Suppressor macrophage treated with lipopolysaccharide for 4 hours (primary cell): ENCODE data around the gene GNRH2.
"Not testable (repeated sequence)": the region's sequence is repeated elsewhere in the genome, so short reads cannot be mapped to it uniquely, and the experiment has no call there.

Experiments used
- DNase-seq: peaks from one replicate; pipeline ENCODE4 v3.0.0-alpha.2; 2020

The GNRH2 gene

GRCh38 chr20:3044336-3044965 lies 1.0 kb downstream of the GNRH2 start:
- DNase-seq, result no peak

DNA sequence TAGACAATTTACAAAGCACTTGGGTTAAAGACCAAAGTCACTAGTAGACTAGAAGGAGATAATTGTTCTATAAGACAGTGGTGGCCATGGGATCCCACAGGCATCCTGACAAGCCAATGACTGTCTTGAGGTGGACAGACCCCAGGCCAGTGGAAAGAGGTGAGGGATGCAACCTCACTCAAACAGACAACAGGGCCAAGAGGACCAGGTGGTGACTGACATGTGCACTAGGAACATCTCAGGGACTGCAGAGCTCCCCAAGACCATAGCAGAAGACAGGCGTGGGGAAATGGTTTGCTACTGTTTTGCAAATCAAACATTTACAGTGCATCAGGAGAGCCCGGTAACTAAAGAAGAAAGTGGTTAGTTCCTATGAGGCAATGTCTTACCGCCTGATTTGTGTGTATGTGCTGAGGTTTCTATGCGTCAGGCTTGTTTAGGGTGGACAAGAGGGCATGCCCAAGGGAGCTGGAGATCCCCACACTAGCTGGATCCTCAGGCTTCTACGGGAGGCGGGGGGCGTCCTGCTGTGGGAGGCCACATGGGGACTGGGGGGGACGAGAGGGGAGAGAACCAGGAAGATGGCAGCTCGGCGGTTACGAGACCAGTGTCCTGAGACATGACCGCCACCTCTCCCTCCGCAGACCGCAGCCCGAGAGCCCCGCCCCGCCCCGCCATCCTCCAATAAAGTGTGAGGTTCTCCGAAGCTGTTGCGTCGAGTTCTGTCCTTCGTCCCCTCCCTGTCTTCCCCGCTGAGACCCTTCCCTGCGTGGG lies 1.8 kb downstream of the GNRH2 start:
- peak; percentile 78 for DNase-seq

DNA sequence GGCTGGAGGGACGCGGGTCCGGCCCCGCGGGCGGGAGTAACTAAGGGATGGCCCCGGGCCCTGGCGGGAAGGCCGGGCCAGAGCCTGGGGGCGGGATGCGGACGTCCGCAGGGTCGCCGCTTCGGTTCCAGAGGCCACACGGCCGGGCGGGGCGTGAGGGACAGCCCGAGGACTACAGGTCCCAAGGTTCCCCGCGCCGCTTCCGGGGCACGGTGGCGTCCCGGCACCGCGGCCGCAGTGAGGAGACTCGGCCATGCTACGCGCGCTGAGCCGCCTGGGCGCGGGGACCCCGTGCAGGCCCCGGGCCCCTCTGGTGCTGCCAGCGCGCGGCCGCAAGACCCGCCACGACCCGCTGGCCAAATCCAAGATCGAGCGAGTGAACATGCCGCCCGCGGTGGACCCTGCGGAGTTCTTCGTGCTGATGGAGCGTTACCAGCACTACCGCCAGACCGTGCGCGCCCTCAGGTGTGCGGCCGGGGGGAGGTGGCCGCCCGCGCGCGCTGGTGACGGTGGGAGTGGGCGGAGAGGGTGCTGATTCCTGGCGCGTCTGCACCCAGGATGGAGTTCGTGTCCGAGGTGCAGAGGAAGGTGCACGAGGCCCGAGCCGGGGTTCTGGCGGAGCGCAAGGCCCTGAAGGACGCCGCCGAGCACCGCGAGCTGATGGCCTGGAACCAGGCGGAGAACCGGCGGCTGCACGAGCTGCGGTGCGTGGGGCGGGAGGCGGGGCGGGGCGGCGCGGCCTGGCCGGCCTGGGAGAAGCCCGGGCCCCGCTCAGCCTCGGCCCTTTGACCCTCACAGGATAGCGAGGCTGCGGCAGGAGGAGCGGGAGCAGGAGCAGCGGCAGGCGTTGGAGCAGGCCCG lies 2.6 kb downstream of the GNRH2 start, which contains the start of gene MRPS26:
TSS of gene MRPS26 (plus strand) at position 237 of the 861 bp plus-strand sequence. CDS start at position 254, 17 bp downstream.
- DNase-seq, result peak; percentile 91

DNA sequence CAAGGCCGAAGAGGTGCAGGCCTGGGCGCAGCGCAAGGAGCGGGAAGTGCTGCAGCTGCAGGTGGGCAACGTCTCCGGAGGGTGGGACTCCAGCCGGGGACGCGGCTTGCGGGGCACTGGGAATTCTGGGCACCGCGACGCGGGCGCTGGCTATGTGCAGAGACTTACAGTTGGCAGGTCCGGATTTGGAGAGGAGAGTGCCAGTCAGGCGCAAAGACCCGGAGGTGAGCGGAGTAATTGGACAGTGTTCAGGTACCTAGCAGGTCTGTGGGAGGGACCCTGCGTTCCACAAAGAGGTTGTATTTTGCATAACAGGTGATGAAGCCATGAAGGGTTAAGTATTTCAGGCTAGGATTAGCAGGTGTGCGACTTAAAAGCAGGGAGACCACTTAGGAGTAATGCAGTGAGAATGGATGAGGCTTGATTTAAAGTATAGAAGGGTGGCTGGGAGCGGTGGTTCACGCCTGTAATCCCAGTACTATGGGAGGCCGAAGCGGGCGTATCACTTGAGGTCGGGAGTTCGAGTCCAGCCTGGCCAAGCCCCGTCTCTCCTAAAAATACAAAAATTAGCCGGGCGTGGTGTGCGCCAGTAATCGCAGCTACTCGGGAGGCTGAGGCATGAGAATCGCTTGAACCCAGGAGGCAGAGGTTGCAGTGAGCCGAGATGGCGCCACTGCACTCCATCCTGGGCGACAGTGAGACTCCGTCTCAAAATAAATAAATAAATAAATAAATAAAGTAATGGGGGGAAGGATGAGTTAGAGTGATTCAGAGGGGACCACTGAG lies 3.4 kb downstream of the GNRH2 start:
- DNase-seq, result no peak

GRCh38 chr20:3047486-3048419 lies 4.3 kb downstream of the GNRH2 start:
- no peak for DNase-seq

DNA sequence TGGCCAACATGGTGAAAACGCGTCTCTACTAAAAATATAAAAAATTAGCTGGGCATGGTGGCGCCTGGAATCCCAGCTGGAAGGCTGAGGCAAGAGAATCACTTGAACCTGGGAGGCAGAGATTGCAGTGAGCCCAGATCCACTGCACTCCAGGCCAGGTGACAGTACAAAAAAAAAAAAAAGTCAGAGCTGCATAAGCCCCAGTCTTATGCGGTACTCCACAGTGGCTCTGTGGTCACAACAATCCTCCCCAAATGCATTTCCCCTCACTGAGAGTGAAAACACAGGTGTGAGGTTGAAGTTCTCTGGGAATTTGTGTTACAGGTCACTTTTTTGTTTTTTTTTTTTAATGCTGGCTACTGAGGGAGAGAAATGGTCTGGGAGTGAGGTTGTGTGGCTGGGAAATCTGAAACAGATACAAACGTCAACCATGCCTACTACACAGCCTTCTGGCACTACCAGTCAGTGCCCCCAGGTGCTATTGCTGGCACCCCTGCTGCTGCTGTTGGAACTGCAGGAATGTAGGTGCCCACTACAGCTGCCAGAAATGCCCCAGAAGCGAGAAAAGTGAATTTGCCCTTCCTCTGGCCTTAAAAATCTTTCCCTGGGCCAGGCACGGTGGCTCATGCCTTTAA lies 8.1 kb downstream of the GNRH2 start:
- DNase-seq, result no peak

DNA sequence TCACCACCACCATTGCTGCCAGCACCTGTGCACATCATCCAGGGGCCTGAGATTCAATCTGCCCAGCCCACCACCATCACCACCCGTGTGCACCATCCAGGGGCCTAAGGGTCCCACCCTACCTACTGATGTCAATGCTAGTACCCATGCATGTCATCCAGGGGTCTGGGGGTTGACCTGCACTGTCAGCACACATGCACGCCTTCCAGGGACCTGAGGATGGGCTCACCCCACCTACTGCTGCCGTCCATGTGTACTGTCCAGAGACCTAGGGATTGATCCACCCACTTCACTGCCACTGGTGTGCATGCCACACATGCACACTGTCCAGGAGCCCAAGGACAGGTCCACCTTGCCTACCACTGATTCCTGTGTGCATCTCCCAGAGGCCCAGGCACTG lies 16.1 kb downstream of the GNRH2 start:
- DNase-seq, result no peak

DNA sequence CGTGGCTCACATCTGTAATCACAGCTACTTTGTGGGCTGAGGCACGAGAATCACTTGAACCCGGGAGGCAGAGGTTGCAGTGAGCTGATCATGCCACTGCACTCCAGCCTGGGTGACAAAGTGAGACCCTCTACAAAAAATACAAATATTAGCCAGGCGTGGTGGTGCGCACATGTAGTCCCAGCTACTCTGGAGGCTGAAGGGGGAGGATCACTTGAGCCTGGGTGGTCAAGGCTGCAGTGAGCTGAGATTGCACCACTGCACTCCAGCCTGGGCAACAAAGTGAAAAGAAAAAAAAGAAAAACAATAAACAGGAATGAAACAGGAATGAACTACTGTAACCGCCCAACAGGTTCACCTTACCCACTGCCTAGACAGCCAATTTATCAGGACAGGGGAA lies 20.7 kb downstream of the GNRH2 start:
- not testable (repeated sequence) for DNase-seq

DNA sequence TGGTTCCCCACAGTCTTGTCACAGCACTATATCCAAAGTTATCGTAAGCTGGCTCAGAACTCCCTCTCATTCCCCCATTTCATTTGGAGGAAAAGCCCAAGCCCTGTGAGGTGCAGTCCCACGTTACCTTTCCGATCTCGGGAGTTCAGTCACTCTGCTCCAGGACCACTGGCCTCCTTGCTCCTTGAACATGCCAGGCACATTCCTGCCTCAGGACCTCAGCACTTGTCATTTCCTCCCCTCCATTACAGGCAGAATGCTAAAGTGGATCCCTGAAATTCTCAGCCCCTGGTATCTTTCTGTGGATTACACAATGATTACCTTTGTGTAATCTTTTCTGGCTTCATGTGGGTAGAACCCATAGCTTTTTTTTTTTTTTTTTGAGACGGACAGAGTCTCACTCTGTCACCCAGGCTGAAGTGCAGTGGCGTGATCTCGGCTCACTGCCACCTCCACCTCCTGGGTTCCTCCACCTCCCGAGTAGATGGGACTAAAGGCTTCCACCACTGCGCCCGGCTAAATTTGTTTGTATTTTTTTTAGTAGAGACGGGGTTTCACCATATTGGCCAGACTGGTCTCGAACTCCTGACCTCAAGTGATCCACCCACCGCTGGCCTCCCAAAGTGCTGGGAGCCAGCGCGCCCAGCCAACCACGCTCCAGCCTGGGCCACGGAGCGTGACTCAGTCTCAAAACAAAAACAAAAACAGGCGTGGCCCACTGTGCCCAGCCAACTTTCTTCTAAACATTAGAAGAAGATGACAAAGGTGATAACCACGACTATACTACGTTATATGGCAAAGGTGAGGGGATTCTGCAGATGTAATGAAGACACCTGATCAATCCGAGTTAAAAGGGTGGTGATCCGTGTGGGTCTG lies 24.0 kb downstream of the GNRH2 start:
- DNase-seq, result no peak

DNA sequence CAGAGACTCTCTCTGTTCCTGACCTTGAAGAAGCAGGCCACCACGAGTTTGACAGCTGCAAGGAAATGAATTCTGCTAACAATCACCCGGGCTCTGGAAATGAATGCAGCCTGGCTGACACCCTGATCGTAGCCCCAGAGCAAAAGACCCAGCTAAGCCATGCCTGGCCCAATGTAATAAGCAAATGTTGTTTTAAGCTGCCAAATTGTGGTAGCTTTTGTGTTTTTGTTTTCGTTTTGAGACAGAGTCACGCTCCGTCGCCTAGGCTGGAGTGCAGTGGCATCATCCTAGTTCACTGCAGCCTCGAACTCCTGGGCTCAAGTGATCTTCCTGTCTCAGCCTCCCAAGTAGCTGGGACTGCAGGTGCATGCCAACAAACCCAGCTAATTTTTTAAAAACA lies 24.7 kb downstream of the GNRH2 start:
- no peak for DNase-seq

DNA sequence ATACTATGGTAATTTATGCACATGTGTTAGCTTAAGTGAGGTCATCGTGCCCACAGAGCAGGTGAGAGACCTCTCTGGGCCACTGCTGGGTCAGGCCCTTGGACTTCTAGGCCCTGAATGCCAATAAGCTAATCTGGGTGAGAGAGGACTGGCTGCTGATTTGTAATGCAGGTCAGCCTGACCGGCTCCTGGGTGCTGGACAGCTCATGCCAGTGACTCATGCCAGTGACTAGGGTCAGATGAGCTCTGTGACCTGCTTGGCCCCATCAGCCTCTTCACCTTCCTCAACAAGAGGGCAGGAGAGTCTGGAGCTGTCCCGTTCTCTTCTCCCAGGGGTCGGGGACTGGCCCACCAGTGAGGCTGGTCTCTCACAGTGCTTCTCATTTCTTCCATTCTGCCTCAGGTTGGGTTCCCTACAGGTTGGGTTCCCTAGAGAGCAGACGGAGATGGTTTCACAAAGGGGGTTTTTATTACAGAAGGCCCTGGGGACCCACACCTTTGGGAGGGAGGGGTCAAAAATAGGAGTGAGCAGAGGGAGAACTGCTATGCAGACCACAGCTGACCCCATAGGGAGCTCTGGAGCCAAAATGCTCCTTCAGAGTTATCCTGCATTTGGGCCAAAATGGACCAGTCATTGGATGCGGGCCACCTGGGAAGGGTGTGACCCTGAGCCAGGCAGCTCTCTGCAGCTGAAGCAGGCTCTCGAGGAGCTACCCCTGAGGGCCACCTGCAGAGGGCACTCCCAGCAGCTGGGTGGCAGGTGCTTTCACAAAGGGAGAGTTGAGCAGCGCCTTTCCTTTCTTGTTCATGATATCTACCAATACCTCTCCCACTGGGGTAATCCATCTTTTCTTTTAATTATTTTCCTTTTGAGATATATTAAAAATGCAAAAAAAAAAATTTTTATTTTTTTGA lies 25.8 kb downstream of the GNRH2 start:
- peak; percentile 35 for DNase-seq

DNA sequence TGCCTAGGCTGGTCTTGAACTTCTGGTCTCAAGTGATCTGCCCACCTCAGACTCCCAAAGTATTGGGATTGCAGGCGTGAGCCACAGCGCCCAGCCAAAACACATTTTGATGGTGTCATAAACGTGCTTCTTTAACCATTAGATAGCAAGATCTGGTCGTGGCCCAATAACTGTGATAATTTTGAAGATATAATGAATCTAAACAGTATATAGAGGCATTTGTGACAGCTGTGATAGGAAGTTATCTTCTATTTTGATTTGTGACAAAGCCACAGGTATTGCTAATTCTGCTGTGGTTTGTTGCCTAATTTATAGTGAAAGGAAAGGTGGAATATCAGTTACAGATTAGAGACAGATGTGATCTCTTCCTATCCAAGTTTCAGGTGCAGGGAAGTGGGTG lies 27.3 kb downstream of the GNRH2 start:
- no peak for DNase-seq

DNA sequence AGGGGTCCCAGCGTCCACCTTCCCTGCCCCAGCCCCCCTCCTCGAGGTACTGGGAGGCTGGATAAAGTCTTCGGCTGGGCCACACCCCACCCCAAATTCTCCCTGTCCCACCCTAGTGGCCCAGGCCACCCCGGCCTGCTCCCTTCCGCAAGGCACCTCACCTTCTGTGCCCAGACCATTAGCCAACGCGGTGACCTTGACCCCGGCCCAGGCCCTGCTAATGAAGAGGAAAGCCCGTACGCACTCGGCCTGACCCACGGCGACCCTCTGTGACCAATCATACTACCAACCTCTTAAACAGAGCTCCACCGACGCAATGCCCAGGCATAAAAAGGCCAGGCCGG lies 27.8 kb downstream of the GNRH2 start:
- DNase-seq, result no peak

DNA sequence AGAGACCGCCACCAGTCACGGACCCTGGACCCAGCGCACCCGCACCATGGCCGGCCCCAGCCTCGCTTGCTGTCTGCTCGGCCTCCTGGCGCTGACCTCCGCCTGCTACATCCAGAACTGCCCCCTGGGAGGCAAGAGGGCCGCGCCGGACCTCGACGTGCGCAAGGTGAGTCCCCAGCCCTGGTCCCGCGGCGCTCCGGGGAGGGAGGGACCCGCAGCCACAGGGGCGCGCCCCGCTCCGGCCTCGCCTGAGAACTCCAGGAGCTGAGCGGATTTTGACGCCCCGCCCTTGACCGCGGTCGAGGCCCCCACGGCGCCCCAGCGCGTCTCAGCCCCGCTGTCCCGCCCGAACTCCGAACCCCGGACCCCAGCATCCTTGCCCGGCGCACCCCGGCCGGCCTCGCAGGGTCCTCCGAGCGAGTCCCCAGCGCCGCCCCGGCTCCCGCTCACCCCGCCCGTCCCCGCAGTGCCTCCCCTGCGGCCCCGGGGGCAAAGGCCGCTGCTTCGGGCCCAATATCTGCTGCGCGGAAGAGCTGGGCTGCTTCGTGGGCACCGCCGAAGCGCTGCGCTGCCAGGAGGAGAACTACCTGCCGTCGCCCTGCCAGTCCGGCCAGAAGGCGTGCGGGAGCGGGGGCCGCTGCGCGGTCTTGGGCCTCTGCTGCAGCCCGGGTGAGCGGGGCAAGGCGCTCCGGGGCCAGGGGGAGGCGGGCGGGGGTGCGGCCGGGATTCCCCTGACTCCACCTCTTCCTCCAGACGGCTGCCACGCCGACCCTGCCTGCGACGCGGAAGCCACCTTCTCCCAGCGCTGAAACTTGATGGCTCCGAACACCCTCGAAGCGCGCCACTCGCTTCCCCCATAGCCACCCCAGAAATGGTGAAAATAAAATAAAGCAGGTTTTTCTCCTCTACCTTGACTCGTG lies 28.4 kb downstream of the GNRH2 start, which contains the start of gene OXT:
TSS of gene OXT (plus strand) at position 11 of the 920 bp plus-strand sequence. CDS start at position 47, 36 bp downstream.
- no peak for DNase-seq

GRCh38 chr20:3072530-3073250 lies 29.3 kb downstream of the GNRH2 start:
- no peak for DNase-seq

DNA sequence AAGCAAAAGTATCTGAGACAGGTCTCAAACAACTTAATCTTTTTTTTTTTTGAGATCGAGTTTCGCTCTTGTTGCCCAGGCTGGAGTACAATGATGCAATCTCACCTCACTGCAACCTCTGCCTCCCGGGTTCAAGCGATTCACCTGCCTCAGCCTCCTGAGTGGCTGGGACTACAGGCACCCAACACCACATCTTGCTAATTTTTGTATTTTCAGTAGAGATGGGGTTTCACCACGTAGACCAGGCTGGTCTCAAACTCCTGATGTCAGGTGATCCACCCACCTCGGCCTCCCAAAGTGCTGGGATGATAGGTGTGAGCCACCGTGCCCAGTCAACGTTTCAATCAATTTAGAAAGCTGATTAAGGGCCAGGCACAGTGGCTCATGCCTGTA lies 29.8 kb downstream of the GNRH2 start:
- not testable (repeated sequence) for DNase-seq

DNA sequence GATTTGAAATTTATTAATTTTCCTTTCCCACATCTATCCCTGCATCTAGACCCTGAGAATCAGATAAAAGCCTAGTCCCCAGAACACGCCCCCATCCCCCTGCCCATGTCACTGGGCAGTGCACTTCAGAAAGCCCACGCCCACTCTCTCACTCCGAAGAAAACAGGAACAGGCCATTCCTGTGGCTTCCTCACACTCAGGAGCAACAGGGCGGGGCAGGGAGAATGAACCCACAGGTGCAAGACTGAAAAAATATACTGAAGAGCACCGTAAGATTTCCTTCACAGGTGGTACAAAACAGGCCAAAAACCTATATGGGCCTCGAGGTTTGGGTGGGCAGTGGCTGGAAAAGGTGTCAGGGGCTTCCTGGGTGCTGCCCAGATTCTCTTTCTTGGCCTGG lies 31.4 kb downstream of the GNRH2 start:
- no peak for DNase-seq
